A549 (cell line): ENCODE data around the gene ISG15.
"Not testable (repeated sequence)": the region's sequence is repeated elsewhere in the genome, so short reads cannot be mapped to it uniquely, and the experiment has no call there.

Experiments
- BHLHE40 ChIP-seq: IDR thresholded peaks from 2 replicates; pipeline ENCODE4 v1.6.1; 2012; ENCODE audit warnings: low read depth, low read length, inconsistent platforms
- EHF ChIP-seq: fragments of 250-450 bp; sonication (Bioruptor Pico); IDR thresholded peaks from 2 replicates; pipeline ENCODE4 v1.5.0; 2020; ENCODE audit warnings: mild to moderate bottlenecking
- HOXB5 ChIP-seq: fragments of 250-450 bp; sonication (Bioruptor Pico); IDR thresholded peaks from 2 replicates; pipeline ENCODE4 v1.5.0; 2020; ENCODE audit warnings: mild to moderate bottlenecking, moderate library complexity
- NR3C1 ChIP-seq: fragments of >200 bp; sonication (Bioruptor Twin); formaldehyde crosslinking; IDR thresholded peaks from 3 replicates; pipeline ENCODE4 v1.6.1; 2017
- POLR2A ChIP-seq: IDR thresholded peaks from 2 replicates; pipeline ENCODE4 v1.6.1; 2012; ENCODE audit warnings: mild to moderate bottlenecking, low read length
- POLR2AphosphoS2 ChIP-seq: conservative IDR thresholded peaks from 2 replicates; pipeline ENCODE4 v1.6.1; 2012; ENCODE audit warnings: low read length, improper control_type of control experiment, inconsistent platforms
- RAD21 ChIP-seq, 2 experiments: fragments of >200 bp in 1 of 2; sonication (Bioruptor Twin) in 1 of 2; formaldehyde crosslinking in 1 of 2; IDR thresholded peaks in 1 of 2; conservative IDR thresholded peaks in 1 of 2; 2 replicates in 1 of 2; 3 replicates in 1 of 2; pipeline ENCODE4 v1.6.1; 2012 to 2018; ENCODE audit warnings: inconsistent platforms in 1 of 2
- RFX5 ChIP-seq: fragments of 450-650 bp; IDR thresholded peaks from 2 replicates; pipeline ENCODE4 v1.7.1; 2014; ENCODE audit warnings: antibody characterized with exemption, mild to moderate bottlenecking, moderate library complexity
- TF ChIP-seq, protein P1 (sequence below): fragments of >200 bp; sonication (Bioruptor Twin); formaldehyde crosslinking; IDR thresholded peaks from 3 replicates; pipeline ENCODE4 v1.5.1; 2016

DNA sequence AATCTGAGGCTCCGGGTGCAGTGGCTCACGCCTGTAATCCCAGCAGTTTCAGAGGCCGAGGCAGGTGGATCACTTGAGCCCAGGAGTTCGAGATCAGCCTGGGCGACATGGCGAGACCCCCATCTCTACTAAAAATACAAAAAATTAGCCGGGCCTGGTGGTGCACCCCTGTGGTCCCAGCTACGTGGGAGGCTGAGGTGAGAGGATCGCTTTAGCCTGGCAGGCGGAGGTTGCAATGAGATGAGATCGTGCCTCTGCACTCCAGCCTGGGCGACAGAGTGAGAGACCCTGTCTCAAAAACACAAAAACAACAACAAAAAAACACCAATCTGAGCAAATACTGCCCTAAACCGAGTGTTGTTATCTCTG, 577 bp upstream of the ISG15 start:
- TF ChIP-seq, protein P1, sequence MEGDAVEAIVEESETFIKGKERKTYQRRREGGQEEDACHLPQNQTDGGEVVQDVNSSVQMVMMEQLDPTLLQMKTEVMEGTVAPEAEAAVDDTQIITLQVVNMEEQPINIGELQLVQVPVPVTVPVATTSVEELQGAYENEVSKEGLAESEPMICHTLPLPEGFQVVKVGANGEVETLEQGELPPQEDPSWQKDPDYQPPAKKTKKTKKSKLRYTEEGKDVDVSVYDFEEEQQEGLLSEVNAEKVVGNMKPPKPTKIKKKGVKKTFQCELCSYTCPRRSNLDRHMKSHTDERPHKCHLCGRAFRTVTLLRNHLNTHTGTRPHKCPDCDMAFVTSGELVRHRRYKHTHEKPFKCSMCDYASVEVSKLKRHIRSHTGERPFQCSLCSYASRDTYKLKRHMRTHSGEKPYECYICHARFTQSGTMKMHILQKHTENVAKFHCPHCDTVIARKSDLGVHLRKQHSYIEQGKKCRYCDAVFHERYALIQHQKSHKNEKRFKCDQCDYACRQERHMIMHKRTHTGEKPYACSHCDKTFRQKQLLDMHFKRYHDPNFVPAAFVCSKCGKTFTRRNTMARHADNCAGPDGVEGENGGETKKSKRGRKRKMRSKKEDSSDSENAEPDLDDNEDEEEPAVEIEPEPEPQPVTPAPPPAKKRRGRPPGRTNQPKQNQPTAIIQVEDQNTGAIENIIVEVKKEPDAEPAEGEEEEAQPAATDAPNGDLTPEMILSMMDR = not testable (repeated sequence)
- TF ChIP-seq POLR2A; NR3C1; BHLHE40; POLR2AphosphoS2; RFX5; RAD21 (conservative IDR thresholded peaks at IDR 0.05 in 1 of 2, IDR thresholded peaks at IDR 0.05 in 1 of 2); EHF (CRISPR knock-in tag); HOXB5 (CRISPR knock-in tag): not testable (repeated sequence)
